HCT116 (cell line): ENCODE measurements around the gene TUBB8.
"Not testable (repeated sequence)": the region's sequence is repeated elsewhere in the genome, so short reads cannot be mapped to it uniquely, and the experiment has no call there.

Experiments used
- EGR1 ChIP-seq: IDR thresholded peaks from 2 replicates; pipeline ENCODE4 v1.6.1; 2012; ENCODE audit warnings: low read depth
- ELF1 ChIP-seq: IDR thresholded peaks from 2 replicates; pipeline ENCODE4 v1.6.1; 2012; ENCODE audit warnings: low read depth, borderline replicate concordance
- EZH2 ChIP-seq: fragments of 200-600 bp; sonication (generic); IDR thresholded peaks from 2 replicates; pipeline ENCODE4 v1.6.1; 2017; ENCODE audit warnings: antibody characterized with exemption, mixed run types
- EZH2phosphoT487 ChIP-seq: fragments of 200-600 bp; IDR thresholded peaks from 2 replicates; pipeline ENCODE4 v1.6.1; 2018; ENCODE audit warnings: antibody characterized with exemption, borderline replicate concordance
- POLR2A ChIP-seq: IDR thresholded peaks from 2 replicates; pipeline ENCODE4 v1.7.0; 2011; ENCODE audit warnings: borderline replicate concordance; ENCODE audit not compliant: insufficient read depth, insufficient read length; ENCODE audit errors: extremely low read depth
- POLR2AphosphoS5 ChIP-seq: IDR thresholded peaks from 2 replicates; pipeline ENCODE4 v1.6.1; 2011; ENCODE audit warnings: mild to moderate bottlenecking, low read depth, low read length, moderate library complexity
- RAD21 ChIP-seq: IDR thresholded peaks from 2 replicates; pipeline ENCODE4 v1.6.1; 2012; ENCODE audit warnings: low read depth, mild to moderate bottlenecking
- SIN3A ChIP-seq: IDR thresholded peaks from 2 replicates; pipeline ENCODE4 v1.6.1; 2012; ENCODE audit warnings: low read depth
- SRF ChIP-seq: IDR thresholded peaks from 2 replicates; pipeline ENCODE4 v1.6.1; 2012; ENCODE audit warnings: low read depth
- YY1 ChIP-seq: IDR thresholded peaks from 2 replicates; pipeline ENCODE4 v1.6.1; 2011; ENCODE audit warnings: low read length, low read depth, moderate library complexity, mild to moderate bottlenecking; ENCODE audit not compliant: insufficient replicate concordance; ENCODE audit errors: extremely low read depth
- TF ChIP-seq, protein P1 (sequence below): IDR thresholded peaks from 2 replicates; pipeline ENCODE4 v1.6.1; 2012; ENCODE audit warnings: low read depth
- TF ChIP-seq, protein P2 (sequence below), 3 experiments: fragments of 200-600 bp in 1 of 3; sonication (generic) in 1 of 3; IDR thresholded peaks in 2 of 3; conservative IDR thresholded peaks in 1 of 3; 2 replicates each; pipeline ENCODE4 v1.5.1; 2012 to 2017; ENCODE audit warnings: low read depth in 2 of 3, low read length in 2 of 3, antibody characterized with exemption in 1 of 3, borderline replicate concordance in 1 of 3, control low read depth in 1 of 3, mild to moderate bottlenecking in 1 of 3, mixed read lengths in 1 of 3, mixed run types in 1 of 3, moderate library complexity in 1 of 3; ENCODE audit not compliant: insufficient read depth in 1 of 3
- TF ChIP-seq, protein P3 (sequence below): IDR thresholded peaks from 2 replicates; pipeline ENCODE4 v1.6.1; 2012

DNA sequence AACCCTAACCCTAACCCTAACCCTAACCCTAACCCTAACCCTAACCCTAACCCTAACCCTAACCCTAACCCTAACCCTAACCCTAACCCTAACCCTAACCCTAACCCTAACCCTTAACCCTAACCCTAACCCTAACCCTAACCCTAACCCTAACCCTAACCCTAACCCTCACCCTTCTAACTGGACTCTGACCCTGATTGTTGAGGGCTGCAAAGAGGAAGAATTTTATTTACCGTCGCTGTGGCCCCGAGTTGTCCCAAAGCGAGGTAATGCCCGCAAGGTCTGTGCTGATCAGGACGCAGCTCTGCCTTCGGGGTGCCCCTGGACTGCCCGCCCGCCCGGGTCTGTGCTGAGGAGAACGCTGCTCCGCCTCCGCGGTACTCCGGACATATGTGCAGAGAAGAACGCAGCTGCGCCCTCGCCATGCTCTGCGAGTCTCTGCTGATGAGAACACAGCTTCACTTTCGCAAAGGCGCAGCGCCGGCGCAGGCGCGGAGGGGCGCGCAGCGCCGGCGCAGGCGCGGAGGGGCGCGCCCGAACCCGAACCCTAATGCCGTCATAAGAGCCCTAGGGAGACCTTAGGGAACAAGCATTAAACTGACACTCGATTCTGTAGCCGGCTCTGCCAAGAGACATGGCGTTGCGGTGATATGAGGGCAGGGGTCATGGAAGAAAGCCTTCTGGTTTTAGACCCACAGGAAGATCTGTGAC lies 38.7 kb downstream of the TUBB8 start:
- TF ChIP-seq, protein P1, sequence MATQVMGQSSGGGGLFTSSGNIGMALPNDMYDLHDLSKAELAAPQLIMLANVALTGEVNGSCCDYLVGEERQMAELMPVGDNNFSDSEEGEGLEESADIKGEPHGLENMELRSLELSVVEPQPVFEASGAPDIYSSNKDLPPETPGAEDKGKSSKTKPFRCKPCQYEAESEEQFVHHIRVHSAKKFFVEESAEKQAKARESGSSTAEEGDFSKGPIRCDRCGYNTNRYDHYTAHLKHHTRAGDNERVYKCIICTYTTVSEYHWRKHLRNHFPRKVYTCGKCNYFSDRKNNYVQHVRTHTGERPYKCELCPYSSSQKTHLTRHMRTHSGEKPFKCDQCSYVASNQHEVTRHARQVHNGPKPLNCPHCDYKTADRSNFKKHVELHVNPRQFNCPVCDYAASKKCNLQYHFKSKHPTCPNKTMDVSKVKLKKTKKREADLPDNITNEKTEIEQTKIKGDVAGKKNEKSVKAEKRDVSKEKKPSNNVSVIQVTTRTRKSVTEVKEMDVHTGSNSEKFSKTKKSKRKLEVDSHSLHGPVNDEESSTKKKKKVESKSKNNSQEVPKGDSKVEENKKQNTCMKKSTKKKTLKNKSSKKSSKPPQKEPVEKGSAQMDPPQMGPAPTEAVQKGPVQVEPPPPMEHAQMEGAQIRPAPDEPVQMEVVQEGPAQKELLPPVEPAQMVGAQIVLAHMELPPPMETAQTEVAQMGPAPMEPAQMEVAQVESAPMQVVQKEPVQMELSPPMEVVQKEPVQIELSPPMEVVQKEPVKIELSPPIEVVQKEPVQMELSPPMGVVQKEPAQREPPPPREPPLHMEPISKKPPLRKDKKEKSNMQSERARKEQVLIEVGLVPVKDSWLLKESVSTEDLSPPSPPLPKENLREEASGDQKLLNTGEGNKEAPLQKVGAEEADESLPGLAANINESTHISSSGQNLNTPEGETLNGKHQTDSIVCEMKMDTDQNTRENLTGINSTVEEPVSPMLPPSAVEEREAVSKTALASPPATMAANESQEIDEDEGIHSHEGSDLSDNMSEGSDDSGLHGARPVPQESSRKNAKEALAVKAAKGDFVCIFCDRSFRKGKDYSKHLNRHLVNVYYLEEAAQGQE = not testable (repeated sequence)
- TF ChIP-seq EZH2, YY1, POLR2A, RAD21, EGR1, EZH2phosphoT487, POLR2AphosphoS5, ELF1, SRF, SIN3A: not testable (repeated sequence)
- TF ChIP-seq, protein P2, sequence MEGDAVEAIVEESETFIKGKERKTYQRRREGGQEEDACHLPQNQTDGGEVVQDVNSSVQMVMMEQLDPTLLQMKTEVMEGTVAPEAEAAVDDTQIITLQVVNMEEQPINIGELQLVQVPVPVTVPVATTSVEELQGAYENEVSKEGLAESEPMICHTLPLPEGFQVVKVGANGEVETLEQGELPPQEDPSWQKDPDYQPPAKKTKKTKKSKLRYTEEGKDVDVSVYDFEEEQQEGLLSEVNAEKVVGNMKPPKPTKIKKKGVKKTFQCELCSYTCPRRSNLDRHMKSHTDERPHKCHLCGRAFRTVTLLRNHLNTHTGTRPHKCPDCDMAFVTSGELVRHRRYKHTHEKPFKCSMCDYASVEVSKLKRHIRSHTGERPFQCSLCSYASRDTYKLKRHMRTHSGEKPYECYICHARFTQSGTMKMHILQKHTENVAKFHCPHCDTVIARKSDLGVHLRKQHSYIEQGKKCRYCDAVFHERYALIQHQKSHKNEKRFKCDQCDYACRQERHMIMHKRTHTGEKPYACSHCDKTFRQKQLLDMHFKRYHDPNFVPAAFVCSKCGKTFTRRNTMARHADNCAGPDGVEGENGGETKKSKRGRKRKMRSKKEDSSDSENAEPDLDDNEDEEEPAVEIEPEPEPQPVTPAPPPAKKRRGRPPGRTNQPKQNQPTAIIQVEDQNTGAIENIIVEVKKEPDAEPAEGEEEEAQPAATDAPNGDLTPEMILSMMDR (IDR thresholded peaks at IDR 0.05 in 2 of 3, conservative IDR thresholded peaks at IDR 0.05 in 1 of 3; ENCODE audit: borderline replicate concordance in 1 of 3, insufficient read depth in 1 of 3, low read depth in 2 of 3, low read length in 2 of 3) = not testable (repeated sequence)
- TF ChIP-seq, protein P3, sequence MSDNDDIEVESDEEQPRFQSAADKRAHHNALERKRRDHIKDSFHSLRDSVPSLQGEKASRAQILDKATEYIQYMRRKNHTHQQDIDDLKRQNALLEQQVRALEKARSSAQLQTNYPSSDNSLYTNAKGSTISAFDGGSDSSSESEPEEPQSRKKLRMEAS = not testable (repeated sequence)
